ENCODE results near the gene RPS6KA4. TPM values are rescaled to one million over a fixed set of nuclear protein-coding genes. Genes with fewer than 3 reads are reported as not detected.

Gene RPS6KA4
- total RNA-seq, 1 donor from 2014 or later, result 39.3 TPM

DNA sequence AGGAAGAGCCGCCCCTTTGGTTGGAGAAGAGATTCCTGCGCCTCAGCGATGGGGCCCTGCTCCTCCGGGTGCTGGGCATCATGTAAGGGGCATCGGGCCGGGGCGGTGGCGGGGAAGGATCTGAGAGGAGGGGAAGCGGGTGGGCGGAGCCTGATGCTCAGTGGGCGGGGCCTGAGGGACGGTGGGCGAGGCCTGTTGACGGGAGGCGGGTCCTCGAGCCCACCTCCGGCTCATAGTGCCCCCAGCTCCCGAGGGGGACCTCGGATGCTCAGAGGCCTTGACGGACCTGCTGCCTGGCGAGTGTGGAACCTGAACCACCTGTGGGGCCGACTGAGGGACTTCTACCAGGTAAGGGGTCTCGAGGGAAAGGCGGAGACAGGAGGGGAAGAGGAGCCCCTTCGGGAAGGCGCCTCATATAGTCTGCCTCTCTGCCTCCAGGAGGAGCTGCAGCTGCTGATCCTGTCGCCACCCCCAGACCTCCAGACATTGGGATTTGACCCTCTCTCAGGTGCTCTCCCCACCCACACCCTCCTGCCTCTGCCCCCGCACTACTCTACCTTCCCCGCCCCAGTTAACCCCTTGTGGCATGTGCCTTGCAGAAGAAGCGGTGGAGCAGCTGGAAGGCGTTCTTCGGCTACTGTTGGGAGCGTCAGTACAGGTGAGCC is 18.2 kb upstream of the RPS6KA4 start:
- DNase-seq (ENCODE audit: extremely low spot score in 2 of 2), result no peak
- Histone ChIP-seq H3K27me3 (no peaks in the 10 kb centered on the region), H3K4me3 (peak overlapping the region in 1 of 2 donors; percentile 33), H3K9me3 (no peaks in the 10 kb centered on the region), H3K4me1 (peaks cover 25% of the 10 kb centered on the region), H3K27ac (no peak overlapping the region), H3K36me3 (no peaks in the 10 kb centered on the region)
- no peak for TF ChIP-seq POLR2A (IDR thresholded peaks at IDR 0.05)
- no peak for TF ChIP-seq POLR2AphosphoS5 (IDR thresholded peaks at IDR 0.05; ENCODE audit: insufficient read depth in 1 of 2, low read depth in 1 of 2)
- TF ChIP-seq, protein P1, sequence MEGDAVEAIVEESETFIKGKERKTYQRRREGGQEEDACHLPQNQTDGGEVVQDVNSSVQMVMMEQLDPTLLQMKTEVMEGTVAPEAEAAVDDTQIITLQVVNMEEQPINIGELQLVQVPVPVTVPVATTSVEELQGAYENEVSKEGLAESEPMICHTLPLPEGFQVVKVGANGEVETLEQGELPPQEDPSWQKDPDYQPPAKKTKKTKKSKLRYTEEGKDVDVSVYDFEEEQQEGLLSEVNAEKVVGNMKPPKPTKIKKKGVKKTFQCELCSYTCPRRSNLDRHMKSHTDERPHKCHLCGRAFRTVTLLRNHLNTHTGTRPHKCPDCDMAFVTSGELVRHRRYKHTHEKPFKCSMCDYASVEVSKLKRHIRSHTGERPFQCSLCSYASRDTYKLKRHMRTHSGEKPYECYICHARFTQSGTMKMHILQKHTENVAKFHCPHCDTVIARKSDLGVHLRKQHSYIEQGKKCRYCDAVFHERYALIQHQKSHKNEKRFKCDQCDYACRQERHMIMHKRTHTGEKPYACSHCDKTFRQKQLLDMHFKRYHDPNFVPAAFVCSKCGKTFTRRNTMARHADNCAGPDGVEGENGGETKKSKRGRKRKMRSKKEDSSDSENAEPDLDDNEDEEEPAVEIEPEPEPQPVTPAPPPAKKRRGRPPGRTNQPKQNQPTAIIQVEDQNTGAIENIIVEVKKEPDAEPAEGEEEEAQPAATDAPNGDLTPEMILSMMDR (IDR thresholded peaks at IDR 0.05), result no peak
- intact Hi-C loops (cut with DNase I), result no loop called here

DNA sequence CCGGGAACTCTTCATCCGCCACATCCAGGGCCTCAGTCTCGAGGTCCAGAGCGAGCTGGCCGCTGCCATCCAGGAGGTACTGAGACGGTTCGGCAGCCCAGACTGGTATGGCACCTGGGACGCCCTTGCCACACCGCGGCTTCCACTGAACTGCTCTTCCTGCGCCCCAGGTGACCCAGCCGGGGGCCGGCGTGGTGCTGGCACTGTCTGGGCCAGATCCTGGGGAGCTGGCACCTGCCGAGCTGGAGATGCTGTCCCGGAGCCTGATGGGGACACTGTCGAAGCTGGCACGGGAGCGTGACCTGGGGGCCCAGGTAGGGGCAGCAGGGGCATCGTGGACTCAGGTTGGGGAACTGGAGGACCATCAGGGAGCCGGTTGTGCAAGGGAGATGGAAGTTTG is 17.5 kb upstream of the RPS6KA4 start:
- TF ChIP-seq, protein P1 (IDR thresholded peaks at IDR 0.05), result no peak
- TF ChIP-seq POLR2A (IDR thresholded peaks at IDR 0.05) (no peak), POLR2AphosphoS5 (IDR thresholded peaks at IDR 0.05; ENCODE audit: insufficient read depth in 1 of 2, low read depth in 1 of 2) (no peak)
- no peak for DNase-seq (ENCODE audit: extremely low spot score in 2 of 2)
- Histone ChIP-seq H3K27ac (no peak overlapping the region), H3K4me1 (peaks cover 25% of the 10 kb centered on the region), H3K36me3 (no peaks in the 10 kb centered on the region), H3K4me3 (no peak overlapping the region), H3K9me3 (no peaks in the 10 kb centered on the region), H3K27me3 (no peaks in the 10 kb centered on the region)
- intact Hi-C loops (cut with DNase I), result no loop called here

DNA sequence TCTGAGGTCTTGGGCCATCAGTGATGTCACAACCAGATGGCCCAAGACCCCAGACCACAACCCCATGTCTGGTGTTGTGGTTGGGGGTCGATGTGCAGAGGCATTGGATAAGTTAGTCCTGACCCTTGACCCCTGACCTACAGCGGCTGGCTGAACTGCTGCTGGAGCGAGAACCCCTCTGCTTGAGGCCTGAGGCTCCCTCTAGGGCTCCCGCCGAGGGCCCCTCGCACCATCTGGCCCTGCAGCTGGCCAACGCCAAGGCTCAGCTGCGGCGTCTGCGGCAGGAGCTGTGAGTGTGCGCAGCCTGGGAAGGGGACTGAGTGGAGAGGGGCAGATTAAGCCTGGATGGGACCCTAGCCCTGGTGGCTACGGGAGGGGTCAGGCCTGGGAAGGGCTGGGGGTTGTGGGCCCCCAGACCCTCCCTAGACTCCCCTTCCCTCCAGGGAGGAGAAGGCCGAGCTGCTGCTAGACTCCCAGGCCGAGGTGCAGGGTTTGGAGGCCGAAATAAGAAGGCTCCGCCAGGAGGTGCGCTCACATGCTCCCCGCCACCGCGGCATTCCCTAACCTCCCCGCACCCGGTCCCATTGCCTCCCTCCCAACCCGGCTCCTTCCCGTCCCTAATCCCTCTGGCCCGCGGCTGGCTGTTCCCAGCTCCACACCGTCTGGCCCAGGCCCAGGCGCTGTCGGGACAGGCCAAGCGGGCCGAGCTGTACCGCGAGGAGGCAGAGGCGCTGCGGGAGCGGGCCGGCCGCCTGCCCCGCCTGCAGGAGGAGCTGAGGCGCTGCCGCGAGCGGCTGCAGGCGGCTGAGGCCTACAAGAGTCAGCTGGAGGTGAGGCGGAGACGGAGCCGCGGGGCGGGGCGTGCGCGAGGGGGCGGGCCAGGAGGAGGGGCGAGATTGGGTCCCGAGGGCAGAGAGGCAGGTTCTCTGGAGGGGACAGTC is 16.8 kb upstream of the RPS6KA4 start:
- no peak for DNase-seq (ENCODE audit: extremely low spot score in 2 of 2)
- TF ChIP-seq POLR2AphosphoS5 (IDR thresholded peaks at IDR 0.05; ENCODE audit: insufficient read depth in 1 of 2, low read depth in 1 of 2) (peak in 1 of 2 donors; percentile 55), POLR2A (IDR thresholded peaks at IDR 0.05) (peak in 1 of 2 donors; percentile 7)
- TF ChIP-seq, protein P1 (IDR thresholded peaks at IDR 0.05), result no peak
- peak overlapping the region; percentile 34 to 37 for H3K4me3 ChIP-seq

DNA sequence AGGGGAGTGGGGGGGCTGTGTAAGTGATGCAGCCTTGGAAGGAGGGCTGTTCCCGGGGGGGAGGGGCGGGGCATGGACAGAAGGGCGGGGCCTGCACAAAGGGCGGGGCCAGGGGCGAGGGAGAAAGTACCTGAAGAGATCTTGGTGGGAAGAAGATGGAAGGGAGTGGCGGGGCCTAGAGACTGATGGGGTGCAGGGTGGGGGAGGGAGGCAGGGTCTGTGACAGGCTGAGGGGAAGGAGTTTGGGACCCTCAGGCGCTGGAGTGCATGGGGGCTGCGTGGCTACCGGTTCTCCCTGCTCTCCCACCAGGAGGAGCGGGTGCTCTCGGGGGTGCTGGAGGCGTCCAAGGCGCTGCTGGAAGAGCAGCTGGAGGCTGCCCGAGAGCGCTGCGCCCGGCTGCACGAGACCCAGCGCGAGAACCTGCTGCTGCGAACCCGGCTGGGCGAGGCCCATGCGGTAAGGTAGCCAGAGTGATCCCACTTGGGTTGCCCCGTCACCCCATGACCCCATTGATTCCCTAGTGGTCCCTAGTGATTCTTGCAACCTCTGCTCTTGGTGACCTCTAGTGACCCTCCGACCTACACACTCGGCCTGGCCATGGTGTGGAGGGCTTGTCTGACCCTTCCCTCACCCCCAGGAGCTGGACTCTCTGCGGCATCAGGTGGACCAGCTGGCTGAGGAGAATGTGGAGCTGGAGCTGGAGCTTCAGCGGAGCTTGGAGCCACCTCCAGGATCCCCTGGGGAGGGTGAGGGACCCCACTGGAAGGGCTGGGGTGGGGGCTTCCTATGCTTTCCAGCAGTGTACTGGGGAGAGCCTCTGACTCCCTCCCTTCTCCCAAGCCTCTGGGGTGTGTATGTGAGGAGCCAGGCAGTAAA is 15.9 kb upstream of the RPS6KA4 start:
- intact Hi-C loops (cut with DNase I), result no loop called here
- DNase-seq (ENCODE audit: extremely low spot score in 2 of 2), result no peak
- TF ChIP-seq, protein P1 (IDR thresholded peaks at IDR 0.05), result no peak
- TF ChIP-seq POLR2A (IDR thresholded peaks at IDR 0.05), result no peak
- TF ChIP-seq POLR2AphosphoS5 (IDR thresholded peaks at IDR 0.05; ENCODE audit: insufficient read depth in 1 of 2, low read depth in 1 of 2), result no peak
- Histone ChIP-seq H3K9me3 (no peaks in the 10 kb centered on the region), H3K36me3 (no peaks in the 10 kb centered on the region), H3K4me3 (peak overlapping the region; percentile 34 to 37), H3K27ac (no peak overlapping the region), H3K4me1 (peaks cover 25% of the 10 kb centered on the region), H3K27me3 (no peaks in the 10 kb centered on the region)

More for the DNA sequence above, 16.8 kb upstream of the RPS6KA4 start:
- intact Hi-C loops (cut with DNase I), result no loop called here
- H3K9me3 ChIP-seq, result no peaks in the 10 kb centered on the region
- no peaks in the 10 kb centered on the region for H3K27me3 ChIP-seq
- peak overlapping the region; percentile 52 for H3K27ac ChIP-seq
- no peaks in the 10 kb centered on the region for H3K36me3 ChIP-seq
- peaks cover 25% of the 10 kb centered on the region for H3K4me1 ChIP-seq

All from vagina (tissue), 2 donors.